Stomach (tissue), 4 donors: ENCODE measurements around the gene RASD2.

Experiments
- CTCF ChIP-seq, 7 experiments: fragments of 450-650 bp in 4 of 7; fragments of 200-600 bp in 3 of 7; sonication (generic) in 3 of 7; IDR thresholded peaks; one replicate each; pipeline ENCODE4 v1.5.1; 2016 to 2019; ENCODE audit warnings: antibody characterized with exemption in 7 of 7, control low read depth in 2 of 7, mild to moderate bottlenecking in 1 of 7
- POLR2A ChIP-seq, 4 donors: fragments of 450-650 bp; IDR thresholded peaks; one replicate each; pipeline ENCODE4 v1.6.1; 2016; ENCODE audit warnings: antibody characterized with exemption in 4 of 4, control low read depth in 2 of 4, mild to moderate bottlenecking in 1 of 4, moderate library complexity in 1 of 4
- POLR2AphosphoS5 ChIP-seq, 3 donors: sonication (generic); formaldehyde crosslinking; IDR thresholded peaks; one replicate each; pipeline ENCODE4 v1.6.1; 2016; ENCODE audit warnings: antibody characterized with exemption in 3 of 3

DNA sequence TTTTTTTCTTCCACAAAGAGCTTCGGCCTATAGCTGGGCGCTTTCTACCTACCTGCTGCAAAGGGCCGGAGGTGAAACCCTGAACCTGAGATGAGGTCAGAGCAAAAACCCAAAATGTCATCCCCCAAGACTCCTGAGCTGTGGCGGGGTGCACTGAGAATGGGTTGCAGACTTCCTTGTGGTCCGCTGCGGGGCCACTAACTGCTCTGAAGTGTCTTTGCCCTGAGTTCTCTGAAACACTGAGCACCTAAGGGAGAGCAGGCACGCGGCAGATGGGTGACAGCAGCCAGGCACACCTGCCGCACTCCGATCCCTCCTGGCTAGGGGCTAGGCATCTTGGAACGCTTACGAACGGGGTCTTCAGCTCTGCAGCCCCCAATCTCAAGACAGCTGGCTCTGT lies 29.3 kb downstream of the RASD2 start:
- TF ChIP-seq POLR2A (IDR thresholded peaks at IDR 0.05): no peak
- TF ChIP-seq POLR2AphosphoS5 (IDR thresholded peaks at IDR 0.05): no peak
- no peak for TF ChIP-seq CTCF (IDR thresholded peaks at IDR 0.05)
